HepG2 (cell line): Measurements from ENCODE around the gene LCE3C. TPM values are rescaled to one million over a fixed set of nuclear protein-coding genes. Genes with fewer than 3 reads are reported as not detected.

Experiments
- ATAC-seq: fragments of 200-7000 bp; cut with Tn5 transposase; 3 replicates; pipeline ENCODE4 v1.9.1; 2020; ENCODE audit warnings: mild to moderate bottlenecking, moderate library complexity
- BruUV-seq: library from RNA; stranded (reverse); fragments of 400-500 nt; replicated peaks from 2 replicates; lab custom pipeline; 2021; lab: Mats Ljungman, UMichigan
- CTCF ChIA-PET: fragments of 300-600 bp; formaldehyde crosslinking; extraction: SDS; loops from one replicate; lab custom pipeline; 2021; ENCODE audit warnings: low total read pairs, inconsistent platforms, low intra/inter-chr PET ratio; lab: Yijun Ruan, JAX
- POLR2A ChIA-PET: fragments of 350-600 bp; sonication (Branson Sonifier 250); formaldehyde crosslinking; loops from one replicate; lab custom pipeline; 2020; ENCODE audit warnings: antibody characterized with exemption, inconsistent platforms; lab: Yijun Ruan, JAX
- DNase-seq: peaks from one replicate; pipeline ENCODE4 v3.0.0-alpha.2; 2015; ENCODE audit warnings: low spot score
- FAIRE-seq: peaks from 3 replicates; lab custom pipeline; 2011; peaks lifted over from hg19 to GRCh38; lab: Jason Lieb, UNC
- H2AFZ ChIP-seq: one replicate; pipeline ENCODE4 v1.6.1; 2011; ENCODE audit warnings: low read length, inconsistent platforms
- H3K27ac ChIP-seq: fragments of 300-600 bp; 3 replicates; pipeline ENCODE4 v1.8.0; 2011; ENCODE audit warnings: mixed run types, mild to moderate bottlenecking, mixed read lengths, low read length, inconsistent platforms; ENCODE audit not compliant: insufficient read depth; ENCODE audit errors: extremely low read length
- H3K27me3 ChIP-seq, 2 experiments: fragments of 200-600 bp in 1 of 2; 2 replicates in 1 of 2; 3 replicates in 1 of 2; pipeline versions ENCODE4 v1.6.0 to v1.8.0; 2011; ENCODE audit warnings: low read length in 2 of 2, mild to moderate bottlenecking in 2 of 2, moderate library complexity in 2 of 2, inconsistent platforms in 1 of 2; ENCODE audit not compliant: insufficient read depth in 2 of 2, control insufficient read depth in 1 of 2
- H3K36me3 ChIP-seq, 2 experiments: fragments of 200-600 bp in 1 of 2; replicated peaks in 1 of 2; 2 replicates in 1 of 2; 3 replicates in 1 of 2; pipeline versions ENCODE4 v1.5.1 to v1.8.0; 2011; ENCODE audit warnings: low read length in 2 of 2, inconsistent platforms in 1 of 2; ENCODE audit not compliant: insufficient read depth in 2 of 2, control insufficient read depth in 1 of 2
- H3K4me1 ChIP-seq: 2 replicates; pipeline ENCODE4 v1.5.1; 2012; ENCODE audit warnings: low read length, inconsistent platforms; ENCODE audit not compliant: insufficient read depth
- H3K4me2 ChIP-seq: 2 replicates; pipeline ENCODE4 v1.6.0; 2011; ENCODE audit warnings: low read depth, low read length, inconsistent platforms
- H3K4me3 ChIP-seq, 3 experiments: fragments of 200-600 bp in 1 of 3; sonication (generic), shearing (Covaris generic) in 1 of 3; replicated peaks in 1 of 3; 2 replicates each; pipeline ENCODE4 v1.5.1; 2011 to 2016; ENCODE audit warnings: low read length in 3 of 3, inconsistent platforms in 2 of 3, low read depth in 2 of 3, mild to moderate bottlenecking in 2 of 3, control low read depth in 1 of 3, mixed read lengths in 1 of 3; ENCODE audit not compliant: insufficient read depth in 1 of 3
- H3K79me2 ChIP-seq: one replicate; pipeline ENCODE4 v1.6.1; 2011; ENCODE audit warnings: low read length, inconsistent platforms; ENCODE audit not compliant: insufficient read depth
- H3K9ac ChIP-seq: 2 replicates; pipeline ENCODE4 v1.6.0; 2011; ENCODE audit warnings: mild to moderate bottlenecking, low read depth, low read length, inconsistent platforms; ENCODE audit not compliant: insufficient read depth
- H3K9me3 ChIP-seq: 2 replicates; pipeline ENCODE4 v1.5.1; 2012; ENCODE audit warnings: mild to moderate bottlenecking, low read length
- H4K20me1 ChIP-seq: 2 replicates; pipeline ENCODE4 v1.6.0; 2011; ENCODE audit warnings: inconsistent platforms, mild to moderate bottlenecking, low read length, moderate library complexity; ENCODE audit not compliant: insufficient read depth
- ATM ChIP-seq: fragments of 450-650 bp; IDR thresholded peaks from 2 replicates; pipeline ENCODE4 v1.7.1; 2017; ENCODE audit warnings: mild to moderate bottlenecking, borderline replicate concordance
- FOXO1 ChIP-seq: sonication (generic); formaldehyde crosslinking; IDR thresholded peaks from 2 replicates; pipeline ENCODE4 v1.4.0; 2020; ENCODE audit warnings: missing genetic modification reagents
- IKZF5 ChIP-seq: IDR thresholded peaks from 2 replicates; pipeline ENCODE4 v1.6.1; 2018; ENCODE audit warnings: missing genetic modification reagents, mild to moderate bottlenecking, missing compliant biosample characterization
- NFE2L2 ChIP-seq: fragments of 150-350 bp; IDR thresholded peaks from 2 replicates; pipeline ENCODE4 v1.6.1; 2014; ENCODE audit warnings: low read length
- TRAFD1 ChIP-seq: sonication (generic); formaldehyde crosslinking; IDR thresholded peaks from 2 replicates; pipeline ENCODE4 v1.5.1; 2020; ENCODE audit warnings: missing genetic modification reagents, mild to moderate bottlenecking, borderline replicate concordance
- ZBTB43 ChIP-seq: sonication (generic); formaldehyde crosslinking; conservative IDR thresholded peaks from 2 replicates; pipeline ENCODE4 v1.4.0; 2020; ENCODE audit warnings: missing genetic modification reagents
- ZBTB46 ChIP-seq: sonication (generic); formaldehyde crosslinking; IDR thresholded peaks from 2 replicates; pipeline ENCODE4 v1.4.0; 2020; ENCODE audit warnings: mild to moderate bottlenecking, missing genetic modification reagents, borderline replicate concordance
- ZNF24 ChIP-seq: fragments of 450-650 bp; IDR thresholded peaks from 2 replicates; pipeline ENCODE4 v1.6.1; 2017; ENCODE audit warnings: antibody characterized with exemption, mild to moderate bottlenecking
- ZNF263 ChIP-seq: sonication (generic); formaldehyde crosslinking; IDR thresholded peaks from 2 replicates; pipeline ENCODE4 v1.4.0; 2020; ENCODE audit warnings: missing genetic modification reagents
- ZNF362 ChIP-seq: sonication (generic); formaldehyde crosslinking; IDR thresholded peaks from 2 replicates; pipeline ENCODE4 v1.4.0; 2020; ENCODE audit warnings: missing genetic modification reagents, mild to moderate bottlenecking, borderline replicate concordance
- ZNF543 ChIP-seq: sonication (generic); formaldehyde crosslinking; IDR thresholded peaks from 2 replicates; pipeline ENCODE4 v1.4.0; 2020; ENCODE audit warnings: mild to moderate bottlenecking, missing genetic modification reagents
- WGBS: methylation state at CpG from one replicate; pipeline ENCODE4 v1.1.6; 2017; ENCODE audit warnings: low lambda C conversion rate; 5-methylcytosine and 5-hydroxymethylcytosine counted together
- in situ Hi-C: cut with HindIII; loops from 2 replicates; pipeline ENCODE4 v1.10.0; 2017; ENCODE audit warnings: low pct_unique_long_range_greater_than_20kb; ENCODE audit not compliant: extremely low pct_ligation_motif_present
- intact Hi-C: fragments of 100-400 bp; cut with micrococcal nuclease; formaldehyde crosslinking; loops from one replicate; pipeline ENCODE4 v1.10.0; 2022; ENCODE audit not compliant: unreplicated experiment
- polyA plus RNA-seq, 8 experiments: library from polyadenylated mRNA; depleted of rRNA in 3 of 8; stranded (reverse) in 7 of 8; unstranded in 1 of 8; fragments of >200 nt; fragmentation: Illumina TruSeq in 4 of 8; extraction: Trizol in 4 of 8; gene quantifications; 2 replicates each; pipeline versions ENCODE4 v1.2.1 to v1.2.3, GENCODE V29; 2011 to 2016; ENCODE audit warnings: low read depth in 4 of 8, missing spikeins in 1 of 8, mixed read lengths in 1 of 8; ENCODE audit not compliant: insufficient read depth in 1 of 8
- total RNA-seq, 5 experiments: library from RNA; depleted of rRNA; stranded (reverse); fragments of >200 nt; fragmentation: Illumina TruSeq; extraction: Trizol; gene quantifications; 2 replicates each; pipeline ENCODE4 v1.2.3, GENCODE V29; 2016; ENCODE audit warnings: low read depth in 1 of 5

The LCE3C gene
- total and polyA plus RNA-seq, 2 of the 13 experiments (the other 11 are each of a cell fraction or from before 2014, with no cell fraction given) = not detected

- Histone ChIP-seq H4K20me1 (no peaks in the 10 kb centered on the region), H3K27me3 (no peaks in the 10 kb centered on the region)
- CTCF ChIA-PET = no interaction called here
- no peak for TF ChIP-seq TRAFD1 (CRISPR knock-in tag)
- peak; percentile 29; the same call in 1 of the 2 replicates for TF ChIP-seq NFE2L2
- no peak for TF ChIP-seq ZNF543 (CRISPR knock-in tag)
- no peak for TF ChIP-seq ATM
- no peak for TF ChIP-seq FOXO1 (CRISPR knock-in tag)
- TF ChIP-seq, all 625 proteins: peak for 1
- no peak overlapping the region for H3K9ac ChIP-seq
- no peak overlapping the region for H3K4me2 ChIP-seq
- FAIRE-seq (no peak), ATAC-seq (no peak), DNase-seq (no peak)
- H2AFZ ChIP-seq = no peak overlapping the region
- intact Hi-C loops (no loop called here), in situ Hi-C loops (no loop called here)
- no TSS peak for BruUV-seq
- no peaks in the 10 kb centered on the region for H3K36me3 ChIP-seq
- H3K4me3 ChIP-seq = no peak overlapping the region
- H3K27ac ChIP-seq = no peak overlapping the region
- 0% methylated on average over 1 of the region's 1 CpG for WGBS
- H3K9me3 ChIP-seq = no peaks in the 10 kb centered on the region
- POLR2A ChIA-PET = no interaction called here
- no peaks in the 10 kb centered on the region for H3K79me2 ChIP-seq
- H3K4me1 ChIP-seq = no peaks in the 10 kb centered on the region
These were observed 17.4 kb upstream of the LCE3C start for GRCh38 chr1:152582647-152583046.

- ChIA-PET POLR2A (no interaction called here), CTCF (no interaction called here)
- Histone ChIP-seq H3K9me3 (no peaks in the 10 kb centered on the region), H4K20me1 (no peaks in the 10 kb centered on the region), H3K4me1 (no peaks in the 10 kb centered on the region), H2AFZ (no peak overlapping the region), H3K36me3 (no peaks in the 10 kb centered on the region), H3K9ac (no peak overlapping the region), H3K27me3 (no peaks in the 10 kb centered on the region), H3K27ac (no peak overlapping the region), H3K79me2 (no peaks in the 10 kb centered on the region), H3K4me3 (no peak overlapping the region), H3K4me2 (no peak overlapping the region)
- DNase-seq (no peak), ATAC-seq (no peak), FAIRE-seq (no peak)
- WGBS = no CpG with 5 or more reads among the region's 1 CpG
- no TSS peak for BruUV-seq
- in situ Hi-C loops (no loop called here), intact Hi-C loops (no loop called here)
- no peak for TF ChIP-seq IKZF5
- no peak for TF ChIP-seq ZNF362 (CRISPR knock-in tag)
- TF ChIP-seq ZNF263 = no peak
- TF ChIP-seq ZNF24 = no peak
- no peak for TF ChIP-seq ZBTB46 (CRISPR knock-in tag)
- TF ChIP-seq ZBTB43 (CRISPR knock-in tag) = no peak
These were observed 14.4 kb upstream of the LCE3C start for GRCh38 chr1:152585586-152585985.
